ENCODE data around the gene PIGQ. TPM values are rescaled to one million over a fixed set of nuclear protein-coding genes. Genes with fewer than 3 reads are reported as not detected.

Gene PIGQ
- total and polyA plus RNA-seq, 11 donors, result 16.4 to 39.5 (median 22.0) TPM

DNA sequence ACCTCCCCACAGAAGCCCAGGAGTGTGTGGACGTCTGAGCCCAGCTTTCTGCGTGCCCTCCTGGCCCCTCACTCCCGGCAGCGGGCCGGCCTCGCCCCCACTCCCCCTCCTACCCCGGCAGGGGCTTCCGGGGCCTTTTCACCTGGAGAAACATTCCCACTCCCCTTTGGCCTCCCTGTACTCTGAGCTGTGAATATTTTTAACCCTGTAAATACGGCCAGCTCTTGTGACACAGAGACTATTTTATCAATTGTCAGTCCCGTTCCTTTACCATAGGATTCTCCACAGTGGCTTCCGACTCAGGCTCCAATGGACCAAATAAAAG is 15.5 kb upstream of the PIGQ start:
- 89 to 92% (median 90%) methylated on average over 10 to 11 of the region's 11 CpGs for WGBS, 4 donors
- TF ChIP-seq POLR2A (IDR thresholded peaks at IDR 0.05) (no peak), CTCF (IDR thresholded peaks at IDR 0.05) (no peak)
- intact Hi-C loops (cut with DNase I), result no loop called here
- Histone ChIP-seq H3K36me3 (peaks cover 0 to 41% (median 21%) of the 10 kb centered on the region in 9 donors), H3K9me3 (no peaks in the 10 kb centered on the region), H3K4me1 (peaks cover 0 to 7% (median 0%) of the 10 kb centered on the region in 12 donors), H3K4me3 (no peak overlapping the region), H3K27me3 (peaks cover under 1 to 12% (median 3%) of the 10 kb centered on the region in 9 donors), H3K27ac (no peak overlapping the region)
- DNase-seq, result no peak
- no peak for ATAC-seq

- intact Hi-C loops (cut with DNase I), result no loop called here
- H3K27me3 ChIP-seq, result peaks cover 6 to 17% (median 8%) of the 10 kb centered on the region in 9 donors
- peaks cover 0 to 36% (median 16%) of the 10 kb centered on the region in 9 donors for H3K36me3 ChIP-seq
- H3K4me3 ChIP-seq, result no peak overlapping the region
- no peak for TF ChIP-seq POLR2A (IDR thresholded peaks at IDR 0.05)
- TF ChIP-seq CTCF (IDR thresholded peaks at IDR 0.05), result no peak
- WGBS, 4 donors, result 85 to 92% (median 87%) methylated on average over 28 to 54 of the region's 54 CpGs
- peaks cover 0 to 12% (median 0%) of the 10 kb centered on the region in 12 donors for H3K4me1 ChIP-seq
- DNase-seq, result no peak
- H3K27ac ChIP-seq, result no peak overlapping the region
- H3K9me3 ChIP-seq, result no peaks in the 10 kb centered on the region
- no peak for ATAC-seq
These were observed 15.0 kb upstream of the PIGQ start for GRCh38 chr16:554640-555365.

GRCh38 chr16:555528-556473 is 14.0 kb upstream of the PIGQ start:
- no peak for TF ChIP-seq POLR2A (IDR thresholded peaks at IDR 0.05)
- no peak for TF ChIP-seq CTCF (IDR thresholded peaks at IDR 0.05)
- 71 to 81% (median 78%) methylated on average over 18 to 32 of the region's 32 CpGs for WGBS, 4 donors

More at GRCh38 chr16:555528-556473, 14.0 kb upstream of the PIGQ start:
- ATAC-seq, result no peak
- no peaks in the 10 kb centered on the region for H3K9me3 ChIP-seq
- H3K36me3 ChIP-seq, result peaks cover 0 to 30% (median 16%) of the 10 kb centered on the region in 9 donors
- H3K27me3 ChIP-seq, result peaks cover 8 to 26% (median 15%) of the 10 kb centered on the region in 9 donors
- no peak overlapping the region for H3K27ac ChIP-seq
- peaks cover 0 to 22% (median 0%) of the 10 kb centered on the region in 12 donors for H3K4me1 ChIP-seq
- no peak for DNase-seq
- intact Hi-C loops (cut with DNase I), result no loop called here
- H3K4me3 ChIP-seq, result no peak overlapping the region

Data from heart left ventricle (tissue), 16 donors.